NT2/D1 (cell line): Measurements from ENCODE around the gene PEPD.

ENCODE experiments used
- SUZ12 ChIP-seq: IDR thresholded peaks from 2 replicates; pipeline ENCODE4 v1.6.1; 2011; ENCODE audit not compliant: insufficient read length, insufficient read depth; ENCODE audit errors: extremely low read depth
- YY1 ChIP-seq: IDR thresholded peaks from 2 replicates; pipeline ENCODE4 v1.6.1; 2011; ENCODE audit not compliant: insufficient read length, insufficient read depth
- ZNF274 ChIP-seq: IDR thresholded peaks from 2 replicates; pipeline ENCODE4 v1.6.1; 2011; ENCODE audit warnings: mild to moderate bottlenecking, low read depth, low read length

DNA sequence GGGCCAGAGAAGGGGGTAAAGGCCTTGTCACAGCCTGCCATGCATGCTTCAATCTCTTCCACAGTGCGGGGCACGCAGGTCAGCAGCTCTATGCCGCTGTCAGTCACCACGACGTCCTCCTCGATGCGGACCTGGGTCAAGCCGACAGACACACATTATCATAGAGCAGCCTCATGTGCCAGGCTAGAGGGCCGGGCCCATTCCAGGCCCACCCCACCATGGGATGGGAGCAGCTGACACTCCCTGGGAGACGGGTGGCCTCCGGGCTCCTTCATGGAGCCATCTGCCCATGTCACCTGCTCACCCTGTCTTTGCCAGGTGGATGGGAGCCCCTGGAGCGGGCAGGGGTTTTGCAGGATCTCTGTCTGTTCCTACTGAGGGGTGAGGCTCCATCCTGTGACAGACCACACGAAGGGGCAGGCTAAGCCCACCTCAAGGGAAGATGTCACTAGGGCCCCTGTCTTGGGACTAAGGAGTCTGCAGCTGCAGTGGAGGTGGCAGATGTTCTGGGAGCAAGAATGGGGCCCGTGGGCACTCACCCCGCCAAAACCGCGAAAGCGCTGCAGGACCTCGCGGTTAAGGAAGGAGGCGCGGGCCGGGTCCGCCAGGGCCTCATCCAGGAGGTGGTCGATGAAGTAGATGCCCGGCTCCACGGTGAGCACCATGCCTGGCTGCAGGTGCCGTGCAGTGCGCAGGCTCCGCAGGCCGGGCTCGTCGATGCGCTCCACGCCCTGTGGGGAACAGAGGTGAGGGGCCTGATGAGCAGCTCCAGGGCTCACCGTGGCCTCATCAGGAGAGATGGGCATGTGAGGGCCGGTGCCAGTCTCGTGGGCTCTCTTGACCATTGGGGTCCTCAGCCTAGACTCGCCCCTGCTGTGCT is 134.0 kb downstream of the PEPD start:
- no peak for TF ChIP-seq ZNF274
- TF ChIP-seq YY1 = no peak
- TF ChIP-seq SUZ12 = no peak
